Stimulated activated CD8-positive, alpha-beta memory T cell treated with anti-CD3 and anti-CD28 coated beads, Interleukin-7, amount 100 ng/mL, for 48 hours (primary cell): Measurements from ENCODE around the gene GPR84.
A peak's percentile ranks its signal among the peaks of the same experiment; 100 is the strongest.

Experiments used
- DNase-seq, 2 donors: peaks; one replicate each; pipeline ENCODE4 v3.0.0-alpha.2; 2020; ENCODE audit warnings: low read depth in 1 of 2; ENCODE audit errors: extremely low read depth in 1 of 2

Gene GPR84

DNA sequence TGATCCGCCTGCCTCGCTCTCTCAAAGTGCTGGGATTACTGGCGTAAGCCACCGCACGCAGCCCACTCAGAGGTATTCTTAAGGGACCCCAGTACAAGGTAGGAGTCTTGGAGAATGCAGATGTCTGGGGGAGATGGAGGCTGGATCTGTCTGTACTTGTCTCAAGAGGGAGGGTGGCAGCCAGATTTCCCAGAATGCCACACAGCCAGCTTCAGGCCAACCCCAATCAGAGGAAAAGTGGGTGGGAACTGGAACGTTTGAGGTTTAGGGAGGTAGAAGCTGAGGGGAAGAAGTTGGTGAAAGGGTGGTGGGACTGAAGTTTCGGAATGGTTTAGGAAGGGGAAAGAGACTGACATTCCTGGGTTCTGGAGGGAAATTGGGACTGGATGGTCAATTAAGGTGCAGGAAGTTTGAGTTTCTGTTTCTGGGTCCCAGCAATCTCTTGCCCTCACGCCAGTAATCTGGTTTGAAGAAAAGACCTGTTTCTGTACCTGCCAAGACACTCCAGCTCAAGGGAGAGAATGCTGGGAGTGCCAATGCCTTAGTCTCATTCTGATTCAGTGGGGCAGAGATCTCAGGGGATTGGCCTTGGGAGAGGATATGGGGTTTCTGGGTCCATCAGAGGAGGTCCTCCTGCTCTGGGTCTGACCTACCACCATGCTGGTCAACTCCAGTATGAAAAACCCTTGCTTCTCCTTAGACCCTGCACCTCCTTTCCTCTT lies 28.4 kb upstream of the GPR84 start:
- DNase-seq = no peak

DNA sequence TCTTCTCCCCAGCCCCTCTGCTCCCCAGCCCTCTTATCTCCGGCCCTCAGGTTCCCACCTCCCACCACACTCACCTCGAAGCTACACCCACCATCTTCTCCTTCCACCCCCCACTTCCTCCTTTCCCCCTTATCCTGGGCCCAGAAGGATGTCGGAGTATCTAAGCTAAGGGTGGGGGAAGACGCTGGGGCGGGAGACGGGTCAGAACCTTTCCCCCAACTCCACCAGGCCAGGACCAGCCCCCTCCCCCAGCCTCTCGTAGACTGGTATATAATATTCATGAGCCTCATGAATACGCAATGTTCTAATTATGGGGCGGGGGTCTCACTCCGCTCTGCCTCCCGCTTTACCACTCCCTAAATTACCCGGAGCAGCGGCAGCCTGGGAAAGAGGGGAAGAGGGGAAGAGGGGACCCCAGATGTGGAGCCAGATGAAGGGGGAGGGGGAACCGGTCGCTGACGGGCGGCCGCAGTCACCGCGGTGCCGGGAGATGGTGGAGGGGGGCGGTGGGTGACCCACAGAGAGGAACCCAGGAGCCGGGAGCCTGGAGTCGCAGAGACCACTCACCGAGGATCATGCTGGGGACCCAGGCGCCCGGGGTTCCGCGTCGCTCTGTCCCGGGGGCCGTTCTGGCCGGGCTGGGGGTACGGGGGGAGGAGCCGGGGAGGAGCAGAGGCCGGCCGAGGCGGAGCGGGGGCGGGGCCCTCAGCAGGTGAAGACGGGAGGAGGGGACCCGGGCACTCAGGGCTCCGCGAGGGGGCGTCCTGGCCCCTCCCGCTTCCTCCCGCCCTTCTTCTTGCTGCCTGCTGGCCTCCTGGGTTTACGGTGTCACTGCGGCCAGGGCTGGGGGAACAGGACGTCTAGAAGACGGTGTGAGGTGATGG lies 26.6 kb upstream of the GPR84 start:
- DNase-seq = peak; percentile 45 to 57

- DNase-seq = no peak
Measured at GRCh38 chr12:54390176-54390667, 25.9 kb upstream of the GPR84 start.

DNA sequence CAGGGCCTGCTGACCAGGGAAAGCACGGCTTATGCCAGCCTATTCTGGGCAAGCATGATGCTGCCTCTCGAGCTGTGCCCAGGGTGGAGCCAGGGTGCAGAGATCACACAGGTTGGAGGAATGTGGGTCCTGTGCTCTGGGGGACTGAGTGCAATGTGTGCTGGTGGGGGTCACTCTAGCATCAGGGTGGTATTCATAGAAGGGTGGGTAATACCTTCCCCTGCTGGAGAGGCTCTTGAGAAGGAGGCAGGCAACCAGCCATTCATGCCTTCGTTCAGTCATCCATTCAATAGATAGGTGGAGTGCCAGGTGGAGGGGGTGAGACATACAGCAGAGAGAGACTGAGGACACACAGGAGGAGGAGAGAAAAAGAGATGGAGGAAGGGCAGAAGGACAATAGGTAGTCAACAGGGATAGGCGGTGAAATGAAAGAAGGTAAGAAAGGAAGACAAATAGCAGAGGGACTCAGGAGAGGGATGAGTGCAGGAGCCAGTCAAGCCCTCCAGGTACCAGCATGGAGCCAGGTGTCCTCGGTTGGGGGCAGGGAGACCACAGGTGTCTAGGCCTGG lies 25.4 kb upstream of the GPR84 start:
- no peak for DNase-seq

GRCh38 chr12:54389134-54389508 lies 24.8 kb upstream of the GPR84 start:
- DNase-seq = no peak

DNA sequence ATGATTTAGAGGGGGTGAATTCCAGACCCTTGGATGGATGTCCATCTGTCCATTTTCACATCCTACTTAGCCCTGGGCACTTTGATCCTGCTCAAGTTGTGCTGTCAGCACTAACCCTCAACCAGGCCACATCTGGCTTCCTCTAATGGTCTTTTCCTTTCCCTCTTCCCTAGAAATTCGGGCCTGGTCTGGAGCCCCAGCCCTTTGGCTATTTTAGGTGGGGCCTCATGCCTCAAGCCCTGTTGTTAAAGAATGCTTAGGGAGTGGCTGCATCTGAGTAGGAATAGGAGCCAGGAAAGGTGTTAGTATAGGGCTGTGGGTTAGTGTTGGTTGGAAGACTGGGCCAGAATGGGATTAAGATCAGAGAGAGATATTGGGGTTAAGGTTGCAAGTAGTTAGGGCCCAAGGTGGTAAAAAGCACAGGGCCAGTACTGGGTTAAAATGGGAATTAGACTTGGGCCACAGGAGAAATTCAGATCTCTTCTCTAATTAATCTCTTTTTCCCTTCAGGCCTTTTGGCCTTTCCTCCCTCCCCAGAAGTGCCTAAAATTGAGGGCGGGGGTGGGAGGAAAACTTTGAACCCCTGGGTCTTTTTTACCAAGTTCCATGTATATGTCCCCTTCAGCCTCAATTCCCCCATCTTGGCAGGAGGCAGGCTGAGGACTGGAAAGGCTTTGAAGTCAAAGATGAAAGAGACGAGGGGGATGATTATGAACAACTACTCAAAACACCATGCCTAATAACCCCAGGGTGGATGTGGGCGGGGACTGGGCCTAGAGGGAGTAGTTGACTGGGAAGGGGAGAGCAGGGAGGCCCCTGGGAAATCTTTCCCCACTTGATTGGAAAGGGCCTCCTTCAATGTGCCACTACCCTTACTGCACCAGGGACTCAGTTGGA lies 24.2 kb upstream of the GPR84 start:
- no peak for DNase-seq

GRCh38 chr12:54387114-54387467 lies 22.8 kb upstream of the GPR84 start:
- DNase-seq = no peak

DNA sequence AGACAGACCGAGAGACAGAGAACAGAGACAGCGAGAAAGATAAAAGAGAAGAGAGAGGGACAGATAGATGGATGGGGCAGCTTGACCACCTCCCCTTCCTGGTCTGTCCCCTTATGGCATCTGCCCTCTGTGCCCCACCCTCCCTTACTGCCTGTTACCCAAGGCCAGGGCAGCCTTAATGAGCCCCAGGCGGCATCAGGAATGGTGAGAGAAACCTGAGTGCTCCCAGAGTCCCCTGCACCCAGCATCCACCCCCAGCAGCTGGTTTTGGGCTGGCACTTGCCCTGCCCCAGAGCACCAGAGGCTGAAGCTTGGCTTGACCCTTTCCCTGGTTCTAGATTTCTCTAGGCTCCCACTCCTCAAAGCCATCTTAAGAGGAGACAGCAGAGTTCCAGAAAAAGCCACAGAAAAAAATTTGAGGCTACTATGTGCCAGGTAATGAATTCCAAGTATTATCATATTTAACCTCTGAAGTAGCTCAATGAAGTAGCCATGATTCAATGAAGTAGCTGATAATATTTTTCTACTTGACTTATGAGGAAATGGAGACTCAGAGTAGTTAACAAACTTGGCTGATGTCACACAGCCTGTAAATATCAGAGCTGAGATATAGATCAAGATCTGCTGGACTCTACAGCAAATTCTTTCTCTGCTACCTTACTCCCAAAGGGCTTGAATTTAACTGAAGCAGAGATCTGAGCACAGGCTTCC lies 22.3 kb upstream of the GPR84 start:
- DNase-seq = no peak

- no peak for DNase-seq
Measured at GRCh38 chr12:54385251-54385914, 21.1 kb upstream of the GPR84 start.

GRCh38 chr12:54384591-54385041 lies 20.3 kb upstream of the GPR84 start, which contains the start of gene ZNF385A:
Gene ZNF385A, minus strand, starts transcription at chr12:54384733. Its CDS starts 219 bp downstream, at chr12:54384514.
- no peak for DNase-seq

GRCh38 chr12:54383041-54383609 lies 18.8 kb upstream of the GPR84 start:
- peak in 1 of 2 donors; percentile 47 for DNase-seq

DNA sequence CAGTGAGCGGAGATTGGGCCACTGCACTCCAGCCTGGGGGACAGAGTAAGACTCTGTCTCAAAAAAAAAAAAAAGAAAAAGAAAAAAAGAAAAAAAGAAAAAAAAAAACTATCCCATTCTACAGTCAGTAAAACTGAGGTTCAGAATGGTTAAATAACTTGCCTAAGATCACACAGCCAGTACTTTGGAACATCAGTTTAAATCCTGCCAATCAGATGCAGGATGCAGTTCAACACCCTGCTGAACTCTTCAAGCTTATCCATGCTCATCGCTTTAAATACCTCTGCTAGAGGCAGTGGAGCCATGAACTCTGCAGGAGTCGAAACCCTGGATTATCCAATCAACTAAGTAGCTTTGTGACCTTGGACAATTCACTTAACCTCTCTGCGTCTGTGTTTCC lies 16.9 kb upstream of the GPR84 start:
- DNase-seq = no peak

DNA sequence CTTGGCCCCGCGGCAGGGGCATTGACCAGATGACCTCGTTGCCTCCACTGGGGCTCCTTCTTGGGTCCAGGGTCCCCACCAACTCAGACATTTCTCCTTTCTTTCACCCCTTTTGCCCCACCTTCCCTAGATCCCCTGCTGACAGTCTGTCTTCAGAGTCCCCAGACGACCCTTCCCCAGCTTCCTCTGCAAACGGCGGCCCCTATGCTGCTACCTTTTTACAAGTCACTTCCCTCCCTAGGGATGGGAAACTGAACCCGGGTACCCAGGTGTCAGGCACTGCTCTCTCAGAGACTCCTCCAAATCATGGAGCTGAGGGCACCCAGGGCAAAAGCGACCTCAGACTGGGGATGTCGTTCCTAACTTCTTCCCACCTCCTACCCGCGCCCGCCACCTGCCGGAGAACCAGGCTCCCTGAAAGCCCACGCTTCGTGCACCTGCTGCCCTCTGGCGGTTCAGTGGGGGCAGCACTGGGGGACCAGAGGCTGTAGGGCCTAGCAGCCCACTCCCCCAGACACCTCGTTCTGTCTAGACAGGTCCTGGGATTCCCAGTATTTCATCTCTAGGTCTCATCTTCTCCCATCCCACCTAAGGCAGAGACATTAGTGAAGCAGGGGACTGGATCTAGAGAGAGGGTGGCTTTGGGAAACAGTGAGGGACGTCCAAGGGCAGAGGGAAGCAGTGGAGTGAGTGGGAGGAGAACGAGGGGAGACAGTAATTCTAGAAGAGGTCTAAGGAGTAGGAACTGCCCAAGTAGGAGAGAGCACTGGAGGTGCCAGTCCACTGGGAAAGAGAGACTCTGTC lies 15.3 kb upstream of the GPR84 start:
- DNase-seq = peak; percentile 77 to 79

GRCh38 chr12:54378796-54379397 lies 14.6 kb upstream of the GPR84 start:
- no peak for DNase-seq

DNA sequence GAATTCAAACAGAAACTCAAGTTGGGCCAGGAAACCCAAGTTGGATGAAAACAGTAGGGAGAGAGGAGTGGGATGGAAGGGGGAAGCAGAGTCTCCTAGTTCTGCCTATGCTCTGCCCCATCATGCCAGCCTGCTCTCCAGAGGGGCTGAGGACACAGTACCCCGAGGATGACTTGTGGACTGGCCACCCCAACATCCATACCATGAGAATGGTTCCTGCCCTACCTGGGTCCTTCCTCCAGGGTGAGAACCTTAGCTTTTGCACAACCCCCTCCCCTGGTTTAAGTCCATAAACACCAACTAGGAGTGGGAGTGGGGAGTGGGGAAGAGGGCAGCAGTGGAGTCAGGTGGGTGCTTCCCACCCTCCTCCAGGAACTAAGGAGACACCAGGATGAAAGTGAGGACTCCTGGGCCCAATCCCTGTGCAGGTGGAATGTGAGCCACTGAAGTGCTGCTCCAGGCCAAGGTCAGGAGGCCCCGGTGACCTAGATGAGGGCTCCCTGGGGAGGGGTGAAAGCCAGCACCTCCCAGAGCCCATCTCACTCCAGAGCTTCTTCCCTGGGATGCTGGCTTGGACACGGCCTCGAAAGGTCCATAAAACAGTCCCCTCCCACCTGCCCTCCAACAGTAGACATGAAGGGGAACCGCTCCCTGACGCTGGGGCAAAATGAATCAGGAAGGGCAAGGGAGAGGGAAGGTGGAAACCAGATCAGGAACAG lies 13.7 kb upstream of the GPR84 start:
- DNase-seq = no peak

- no peak for DNase-seq
Measured at GRCh38 chr12:54377007-54377406, 12.7 kb upstream of the GPR84 start.

DNA sequence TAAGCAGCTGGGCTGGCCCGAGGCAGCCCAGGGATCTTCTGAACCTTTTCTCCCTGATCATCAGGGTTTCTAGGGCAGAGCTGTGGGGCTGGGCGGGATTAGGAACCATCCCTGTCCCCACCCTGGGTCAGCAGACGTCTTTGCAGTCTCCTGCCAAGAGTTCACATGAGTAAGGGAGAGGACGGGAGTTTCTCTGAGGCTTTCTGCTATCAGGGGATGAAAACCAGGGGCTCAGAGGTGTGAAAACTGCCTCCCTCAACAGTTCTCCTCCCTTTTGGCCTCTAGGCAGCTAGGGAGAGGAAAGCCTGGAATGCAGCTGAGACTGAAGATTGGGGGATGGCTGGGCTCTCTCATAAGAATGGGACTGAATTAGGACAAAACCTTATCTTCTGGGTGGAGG lies 12.3 kb upstream of the GPR84 start:
- no peak for DNase-seq
